GM04504 (cell line): ENCODE results near the gene SIGLECL1.

Experiments
- DNase-seq: peaks from one replicate; pipeline ENCODE4 v3.0.0-alpha.2; 2012; ENCODE audit warnings: low read depth

Gene SIGLECL1

DNA sequence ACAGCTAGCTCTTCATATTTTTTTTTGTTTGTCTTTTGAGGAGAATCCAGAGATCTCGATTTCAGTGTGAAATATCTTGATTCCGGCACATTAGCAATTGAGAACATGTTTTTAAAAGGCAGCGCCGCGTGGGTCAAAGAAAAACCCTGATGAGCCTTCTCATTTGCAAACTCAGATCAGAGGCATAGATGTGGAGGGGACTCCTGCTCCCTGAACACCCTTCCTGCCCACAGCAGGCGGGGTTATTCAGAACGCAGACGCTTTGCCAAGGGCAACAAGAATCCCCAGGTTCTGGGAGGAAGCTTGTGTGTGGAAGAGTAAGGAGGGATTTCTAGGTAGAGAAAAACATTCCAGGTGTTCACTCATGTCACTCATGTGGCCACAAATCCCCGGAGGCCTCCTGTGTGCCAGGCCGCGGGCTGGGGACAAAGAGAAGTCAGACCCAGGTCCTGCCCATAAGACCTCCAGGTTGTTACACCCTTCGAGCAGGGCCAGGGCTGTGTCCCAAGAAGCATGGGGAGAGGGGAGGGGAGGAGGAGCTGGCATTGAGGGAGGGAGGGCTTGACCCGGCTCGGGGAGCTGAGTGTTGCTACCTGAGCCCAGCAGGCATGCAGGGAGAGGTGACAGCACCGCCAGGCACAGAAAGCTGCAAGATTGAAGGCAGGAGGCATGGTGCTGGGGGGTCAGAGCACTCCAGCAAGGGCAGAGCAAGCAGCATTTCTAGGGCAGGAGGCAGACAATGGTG lies 44.7 kb downstream of the SIGLECL1 start:
- DNase-seq, result no peak

DNA sequence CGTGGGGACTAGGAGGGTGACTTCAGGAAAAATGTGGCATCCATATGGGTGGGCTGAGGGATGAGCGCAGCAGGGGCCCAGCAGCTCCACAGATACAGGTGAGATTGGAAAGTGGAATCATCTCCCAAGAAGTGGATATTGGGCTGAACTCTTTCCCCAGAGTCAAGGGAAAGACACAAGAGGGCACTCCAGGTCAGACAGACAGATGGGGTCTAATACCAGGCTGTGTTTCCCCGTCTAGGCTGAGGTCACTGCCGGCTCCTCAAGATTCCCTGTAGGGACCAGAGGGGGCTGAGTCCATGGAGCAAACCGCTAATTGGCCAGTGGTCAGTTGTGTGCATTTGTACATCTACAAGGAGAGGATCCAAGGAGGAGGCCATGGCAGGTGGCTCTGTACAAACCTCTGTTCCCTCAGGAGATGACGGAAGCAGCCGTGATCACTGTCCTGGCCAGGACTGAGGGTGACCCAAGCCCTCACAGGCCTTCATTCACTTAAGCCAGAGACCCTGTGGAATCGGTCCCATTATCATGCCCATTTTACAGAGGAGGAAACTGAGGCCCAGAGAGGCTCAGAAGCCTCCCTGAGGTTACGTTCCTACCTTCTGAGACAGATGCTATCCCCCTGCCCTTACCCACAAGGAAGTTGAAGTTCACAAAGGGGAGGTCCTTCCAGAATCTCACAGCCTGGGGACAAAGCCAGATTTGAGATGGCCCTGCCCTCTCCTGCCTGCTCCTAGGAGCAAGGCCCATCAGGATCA lies 45.6 kb downstream of the SIGLECL1 start:
- no peak for DNase-seq

DNA sequence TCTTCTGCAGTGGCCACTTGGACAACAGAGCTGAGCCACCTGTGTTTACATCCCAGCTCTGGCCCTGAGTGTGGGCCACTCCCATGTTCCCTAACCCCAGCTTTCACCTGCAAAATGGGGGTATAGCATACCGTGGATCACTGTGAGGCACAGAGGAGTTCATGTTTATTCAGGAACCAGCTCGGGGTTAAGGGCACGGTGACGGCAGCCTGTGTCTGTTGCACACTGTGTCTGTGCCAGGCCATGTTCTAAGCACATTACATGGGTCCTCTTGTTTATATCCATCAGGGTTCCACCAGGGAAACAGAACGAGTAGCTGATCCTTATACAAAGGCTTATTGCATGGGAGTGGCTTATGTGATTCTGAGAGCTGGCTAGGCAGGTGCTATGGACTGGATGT lies 46.5 kb downstream of the SIGLECL1 start:
- no peak for DNase-seq

DNA sequence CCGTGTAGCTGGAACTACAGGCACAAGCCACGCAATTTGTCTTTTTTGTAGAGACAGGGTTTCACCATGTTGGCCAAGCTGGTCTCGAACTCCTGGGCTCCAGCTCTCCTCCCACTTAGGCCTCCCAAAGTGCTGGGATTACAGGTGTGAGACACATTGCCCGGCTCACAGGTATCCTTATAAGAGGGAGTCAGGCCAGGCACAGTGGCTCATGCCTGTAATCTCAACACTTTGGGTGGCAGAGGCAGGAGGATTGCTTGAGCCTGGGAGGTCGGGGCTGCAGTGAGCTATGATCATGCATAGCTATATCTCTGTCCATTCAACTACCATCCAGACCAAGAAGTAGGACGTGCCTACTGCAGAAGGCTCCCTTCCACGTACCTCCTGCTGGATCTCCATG lies 50.4 kb downstream of the SIGLECL1 start:
- no peak for DNase-seq

DNA sequence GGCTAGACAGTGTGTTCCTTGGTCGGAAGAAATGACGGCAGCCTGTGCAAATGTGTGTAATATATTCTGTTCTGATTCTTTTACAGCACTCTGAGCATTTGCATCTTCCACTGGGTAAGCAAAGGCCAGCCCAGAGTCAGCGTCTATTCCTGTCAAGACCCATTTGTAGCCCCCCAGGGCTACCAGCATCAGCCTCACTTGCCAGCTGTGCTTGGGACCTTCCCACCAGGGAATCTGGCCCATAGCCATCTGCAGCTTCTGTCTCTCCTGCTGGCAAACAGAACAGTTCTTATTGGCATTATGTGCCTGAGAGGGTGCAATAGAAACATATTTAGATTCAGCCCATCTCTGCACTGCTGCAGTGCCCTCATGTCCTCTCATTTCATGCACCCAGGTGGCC lies 54.6 kb downstream of the SIGLECL1 start:
- no peak for DNase-seq

DNA sequence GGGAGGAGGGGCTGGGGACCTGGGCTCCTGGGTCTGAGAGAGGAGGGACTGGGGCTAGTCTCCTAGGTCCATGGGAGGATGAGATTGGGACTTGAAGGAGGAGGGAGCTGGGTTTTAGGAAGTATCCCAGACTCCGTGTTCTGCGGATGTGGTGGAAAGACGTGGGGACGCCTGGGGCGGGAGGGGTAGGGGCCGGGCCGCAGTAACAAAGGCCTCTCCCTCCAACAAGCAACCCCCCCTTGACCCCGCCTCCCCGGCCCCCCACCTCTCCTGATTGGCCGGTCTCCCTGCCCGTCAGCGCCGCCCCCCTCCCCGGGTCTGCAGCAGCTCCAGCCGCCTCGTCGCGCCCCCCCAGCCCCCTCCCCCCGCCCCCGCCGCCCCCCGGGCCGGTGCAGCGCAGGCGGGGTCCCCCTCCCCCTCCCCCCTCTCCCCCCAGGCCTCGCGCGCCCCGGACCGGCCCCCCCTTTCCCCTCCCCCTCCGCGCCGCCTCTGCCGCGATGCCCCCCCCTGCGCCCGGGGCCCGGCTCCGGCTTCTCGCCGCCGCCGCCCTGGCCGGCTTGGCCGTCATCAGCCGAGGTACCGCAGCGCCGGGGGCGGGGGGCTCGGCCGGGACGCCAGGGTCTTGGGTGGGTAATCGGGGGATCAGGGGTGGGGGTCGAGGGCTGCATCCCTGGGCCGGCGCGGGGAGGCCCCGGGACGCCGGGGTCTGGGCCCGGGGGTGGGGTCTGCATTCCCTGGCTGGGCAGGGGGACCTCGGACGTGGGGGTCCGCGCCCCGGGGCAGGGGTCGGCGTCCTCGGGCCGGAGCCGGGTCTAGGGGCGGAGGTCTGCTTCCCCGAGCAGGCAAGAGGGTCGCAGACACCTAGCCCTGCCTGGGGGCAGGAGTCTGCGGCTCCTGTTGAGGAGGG lies 60.7 kb downstream of the SIGLECL1 start, which contains the start of gene IGLON5:
Gene IGLON5, plus strand, starts transcription at position 294 of the 907 bp plus-strand sequence. Its CDS starts 204 bp downstream, at position 498.
- no peak for DNase-seq

DNA sequence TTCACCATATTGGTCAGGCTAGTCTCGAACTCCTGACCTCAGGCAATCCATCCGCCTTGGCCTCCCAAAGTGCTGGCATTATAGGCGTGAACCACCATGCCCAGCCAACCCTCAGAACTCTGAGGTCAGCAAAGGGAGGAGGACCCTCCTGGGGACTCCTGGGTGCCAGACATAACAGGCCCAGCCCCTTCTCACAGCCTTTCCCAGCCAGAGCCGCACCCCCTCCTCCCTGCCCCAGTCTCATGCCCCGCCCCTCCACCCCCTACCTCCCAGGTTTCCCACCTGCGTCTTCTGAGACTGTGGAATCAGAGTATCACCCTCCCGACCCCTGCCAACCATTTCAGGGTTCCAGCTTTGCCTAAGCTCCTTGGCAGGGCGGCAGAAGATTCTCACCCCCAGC lies 65.8 kb downstream of the SIGLECL1 start:
- DNase-seq, result no peak

DNA sequence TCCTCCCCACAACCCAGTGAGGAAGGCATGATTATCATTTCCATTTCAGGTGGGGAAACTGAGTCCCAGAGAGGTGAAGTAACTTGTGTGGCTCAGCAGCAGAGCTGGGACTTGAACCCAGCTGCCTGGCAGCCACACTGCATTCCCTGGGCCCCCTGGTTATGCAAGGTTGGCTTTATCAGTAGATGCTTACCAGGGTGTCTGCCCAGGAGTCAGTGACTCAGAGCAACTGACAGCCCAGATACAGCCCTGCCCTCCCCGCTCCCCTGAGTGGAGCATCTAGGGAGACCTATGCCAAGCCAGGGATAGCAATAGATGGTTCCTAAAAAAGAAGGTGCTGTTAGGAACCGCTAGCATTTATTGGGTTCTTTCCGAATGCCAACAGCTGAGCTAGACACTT lies 66.5 kb downstream of the SIGLECL1 start:
- DNase-seq, result no peak

DNA sequence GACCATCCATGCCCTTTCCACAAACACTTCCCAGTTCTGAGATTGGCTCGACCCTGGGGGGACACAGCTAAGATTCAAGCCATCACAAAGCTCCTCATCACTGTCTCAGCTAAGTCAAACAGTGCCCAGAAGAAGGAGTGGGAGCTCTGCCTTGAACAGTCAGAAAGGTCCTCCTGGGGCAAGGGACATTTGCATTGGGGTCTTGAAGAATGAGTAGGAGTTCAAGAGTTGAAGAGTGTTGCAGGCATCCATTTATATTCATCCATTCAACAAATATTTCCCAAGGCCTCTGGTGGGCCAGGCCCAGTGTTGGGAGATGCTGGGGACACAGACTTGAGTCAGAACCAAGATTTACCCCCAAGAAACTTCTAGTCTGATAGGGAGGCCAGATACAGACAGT lies 67.1 kb downstream of the SIGLECL1 start:
- no peak for DNase-seq
